GM23338 (cell line): ENCODE results near the gene SLC6A8. TPM values are rescaled to one million over a fixed set of nuclear protein-coding genes. Genes with fewer than 3 reads are reported as not detected.
A peak's percentile ranks its signal among the peaks of the same experiment; 100 is the strongest.
"Not testable (repeated sequence)": the region's sequence is repeated elsewhere in the genome, so short reads cannot be mapped to it uniquely, and the experiment has no call there.

Experiments used
- ATAC-seq: fragments of 200-7000 bp; cut with Tn5 transposase; 3 replicates; pipeline ENCODE4 v1.9.1; 2020
- DNase-seq: peaks from one replicate; pipeline ENCODE4 v3.0.0-alpha.2; 2015; ENCODE audit warnings: low spot score
- H2AFZ ChIP-seq: fragments of 200-600 bp; sonication (generic); 2 replicates; pipeline ENCODE4 v1.8.0; 2016; ENCODE audit warnings: antibody characterized with exemption, mild to moderate bottlenecking, moderate library complexity
- H3F3A ChIP-seq: fragments of 200-600 bp; sonication (generic); replicated peaks from 2 replicates; pipeline ENCODE4 v1.8.0; 2017; ENCODE audit warnings: antibody characterized with exemption, mixed run types, low read depth
- H3K27ac ChIP-seq: fragments of 200-600 bp; sonication (generic); 2 replicates; pipeline ENCODE4 v1.6.1; 2016; ENCODE audit warnings: low read depth
- H3K27me3 ChIP-seq: fragments of 200-600 bp; sonication (generic); 2 replicates; pipeline ENCODE4 v1.8.0; 2016; ENCODE audit warnings: mild to moderate bottlenecking, mixed run types, moderate library complexity; ENCODE audit not compliant: insufficient read depth
- H3K36me3 ChIP-seq: fragments of 200-600 bp; sonication (generic); 2 replicates; pipeline ENCODE4 v1.8.0; 2016; ENCODE audit warnings: mild to moderate bottlenecking; ENCODE audit not compliant: insufficient read depth
- H3K4me1 ChIP-seq: fragments of 200-600 bp; sonication (generic); 2 replicates; pipeline ENCODE4 v1.8.0; 2016; ENCODE audit warnings: mild to moderate bottlenecking, moderate library complexity; ENCODE audit not compliant: insufficient read depth
- H3K4me2 ChIP-seq: fragments of 200-600 bp; sonication (generic); 2 replicates; pipeline ENCODE4 v1.7.1; 2017; ENCODE audit warnings: mixed run types
- H3K4me3 ChIP-seq: fragments of 200-600 bp; sonication (generic); 2 replicates; pipeline ENCODE4 v1.6.1; 2016; ENCODE audit warnings: mixed run types
- H3K79me2 ChIP-seq: fragments of 200-600 bp; sonication (generic); replicated peaks from 2 replicates; pipeline ENCODE4 v1.8.0; 2017; ENCODE audit warnings: mild to moderate bottlenecking; ENCODE audit not compliant: insufficient read depth
- H3K9me2 ChIP-seq: fragments of 200-600 bp; sonication (generic); 2 replicates; pipeline ENCODE4 v1.8.0; 2017; ENCODE audit not compliant: insufficient read depth
- H4K20me1 ChIP-seq: fragments of 200-600 bp; sonication (generic); replicated peaks from 2 replicates; pipeline ENCODE4 v1.8.0; 2017; ENCODE audit warnings: mild to moderate bottlenecking; ENCODE audit not compliant: insufficient read depth
- H3K27ac Mint-ChIP-seq: 2 replicates; pipeline ENCODE4 v1.8.0; 2020; ENCODE audit warnings: inconsistent platforms, mild to moderate bottlenecking, moderate library complexity, mixed read lengths
- H3K27me3 Mint-ChIP-seq: 3 replicates; pipeline ENCODE4 v1.8.0; 2022; ENCODE audit warnings: low read depth, mild to moderate bottlenecking, moderate library complexity, mixed read lengths, inconsistent platforms; ENCODE audit not compliant: insufficient read depth, poor library complexity
- H3K36me3 Mint-ChIP-seq: 3 replicates; pipeline ENCODE4 v1.8.0; 2021; ENCODE audit warnings: low read depth, mild to moderate bottlenecking, inconsistent platforms, moderate library complexity, mixed read lengths
- H3K4me1 Mint-ChIP-seq: 3 replicates; pipeline ENCODE4 v1.8.0; 2020; ENCODE audit warnings: mild to moderate bottlenecking, inconsistent platforms, mixed read lengths
- H3K4me3 Mint-ChIP-seq: 3 replicates; pipeline ENCODE4 v1.8.0; 2021; ENCODE audit warnings: moderate library complexity, mild to moderate bottlenecking, inconsistent platforms, mixed read lengths
- H3K9me3 Mint-ChIP-seq: 3 replicates; pipeline ENCODE4 v1.8.0; 2020; ENCODE audit warnings: moderate library complexity, mild to moderate bottlenecking, inconsistent platforms, mixed read lengths
- CREB1 ChIP-seq: fragments of 250-450 bp; sonication (Bioruptor Pico); IDR thresholded peaks from 2 replicates; pipeline ENCODE4 v1.5.0; 2020; ENCODE audit warnings: low read depth, mild to moderate bottlenecking, moderate library complexity
- EZH2 ChIP-seq: fragments of 200-600 bp; sonication (generic); IDR thresholded peaks from one replicate; pipeline ENCODE4 v1.8.0; 2017; ENCODE audit warnings: antibody characterized with exemption, mild to moderate bottlenecking, low read depth; ENCODE audit not compliant: unreplicated experiment
- EZH2phosphoT487 ChIP-seq: fragments of 200-600 bp; sonication (generic); IDR thresholded peaks from one replicate; pipeline ENCODE4 v1.8.1; 2018; ENCODE audit warnings: antibody characterized with exemption; ENCODE audit not compliant: unreplicated experiment
- NANOG ChIP-seq: IDR thresholded peaks from 2 replicates; pipeline ENCODE4 v1.6.1; 2016; ENCODE audit warnings: antibody characterized with exemption, borderline replicate concordance
- polyA plus RNA-seq: library from polyadenylated mRNA; unstranded; fragments of >200 nt; fragmentation: Nextera tagmentation; extraction: Ambion mirVana; gene quantifications from 2 replicates; pipeline ENCODE4 v1.2.1, GENCODE V29; 2016
- total RNA-seq: library from RNA; depleted of rRNA; stranded (reverse); fragments of >200 nt; shearing (Covaris generic); gene quantifications from 2 replicates; pipeline ENCODE4 v1.2.3, GENCODE V29; 2014
- TF ChIP-seq, protein P1 (sequence below), 2 experiments: fragments of 200-600 bp in 1 of 2; sonication (generic) in 1 of 2; conservative IDR thresholded peaks; 2 replicates each; pipeline versions ENCODE4 v1.5.1 to v1.6.1; 2016 to 2017; ENCODE audit warnings: antibody characterized with exemption in 2 of 2, low read depth in 2 of 2, mild to moderate bottlenecking in 2 of 2, moderate library complexity in 1 of 2
- TF ChIP-seq, protein P2 (sequence below): IDR thresholded peaks from one replicate; pipeline ENCODE4 v1.6.1; 2018; ENCODE audit warnings: antibody characterized with exemption; ENCODE audit not compliant: unreplicated experiment
- TF ChIP-seq, protein P3 (sequence below): IDR thresholded peaks from 2 replicates; pipeline ENCODE4 v1.6.1; 2016; ENCODE audit warnings: antibody characterized with exemption

SLC6A8 gene
- total and polyA plus RNA-seq, 2 experiments from 2014 or later = 19.5 to 68.6 TPM

DNA sequence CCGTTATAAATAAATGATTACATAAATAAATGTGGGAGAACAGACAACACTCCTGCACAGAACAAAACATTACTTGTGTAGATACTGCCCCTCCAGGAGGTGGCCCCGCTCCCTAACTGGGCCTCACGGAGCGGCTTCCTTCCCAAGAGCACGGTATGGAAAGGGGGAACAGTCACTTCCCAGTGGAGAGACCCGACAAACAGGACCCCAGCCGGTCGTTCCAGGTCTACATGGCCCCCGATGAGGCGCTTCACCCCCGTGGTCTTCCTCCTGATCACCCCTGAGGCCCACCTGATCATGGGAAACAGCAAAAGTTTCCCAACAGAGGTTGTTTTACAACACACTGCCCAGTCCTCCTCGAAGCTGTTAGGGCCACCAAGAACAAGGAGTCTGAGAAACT is 6.6 kb upstream of the SLC6A8 start:
- peaks cover 13% of the 10 kb centered on the region; the same call in 2 of the 3 replicates for H3K36me3 Mint-ChIP-seq
- no peak for DNase-seq
- Histone ChIP-seq H3K4me2 (no peak overlapping the region), H3K4me1 (peaks cover 3% of the 10 kb centered on the region; the same call in 1 of the 2 replicates), H3F3A (no peaks in the 10 kb centered on the region), H3K4me3 (no peak overlapping the region), H3K27me3 (no peaks in the 10 kb centered on the region), H3K9me2 (no peaks in the 10 kb centered on the region), H2AFZ (no peak overlapping the region), H3K36me3 (no peaks in the 10 kb centered on the region), H3K27ac (no peak overlapping the region), H4K20me1 (no peaks in the 10 kb centered on the region), H3K79me2 (no peaks in the 10 kb centered on the region)
- H3K27me3 Mint-ChIP-seq = peaks cover 5% of the 10 kb centered on the region
- H3K9me3 Mint-ChIP-seq = peaks cover 17% of the 10 kb centered on the region
- ATAC-seq = no peak
- H3K4me3 Mint-ChIP-seq = no peak overlapping the region
- no peak for TF ChIP-seq EZH2
- TF ChIP-seq, protein P1, sequence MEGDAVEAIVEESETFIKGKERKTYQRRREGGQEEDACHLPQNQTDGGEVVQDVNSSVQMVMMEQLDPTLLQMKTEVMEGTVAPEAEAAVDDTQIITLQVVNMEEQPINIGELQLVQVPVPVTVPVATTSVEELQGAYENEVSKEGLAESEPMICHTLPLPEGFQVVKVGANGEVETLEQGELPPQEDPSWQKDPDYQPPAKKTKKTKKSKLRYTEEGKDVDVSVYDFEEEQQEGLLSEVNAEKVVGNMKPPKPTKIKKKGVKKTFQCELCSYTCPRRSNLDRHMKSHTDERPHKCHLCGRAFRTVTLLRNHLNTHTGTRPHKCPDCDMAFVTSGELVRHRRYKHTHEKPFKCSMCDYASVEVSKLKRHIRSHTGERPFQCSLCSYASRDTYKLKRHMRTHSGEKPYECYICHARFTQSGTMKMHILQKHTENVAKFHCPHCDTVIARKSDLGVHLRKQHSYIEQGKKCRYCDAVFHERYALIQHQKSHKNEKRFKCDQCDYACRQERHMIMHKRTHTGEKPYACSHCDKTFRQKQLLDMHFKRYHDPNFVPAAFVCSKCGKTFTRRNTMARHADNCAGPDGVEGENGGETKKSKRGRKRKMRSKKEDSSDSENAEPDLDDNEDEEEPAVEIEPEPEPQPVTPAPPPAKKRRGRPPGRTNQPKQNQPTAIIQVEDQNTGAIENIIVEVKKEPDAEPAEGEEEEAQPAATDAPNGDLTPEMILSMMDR (conservative IDR thresholded peaks at IDR 0.05; ENCODE audit: low read depth in 2 of 2) = peak; percentile 15 to 30; a peak in 2 of 4 replicates
- no peak for TF ChIP-seq CREB1 (CRISPR knock-in tag)
- no peak for TF ChIP-seq EZH2phosphoT487
- no peak for TF ChIP-seq NANOG
- TF ChIP-seq, protein P2, sequence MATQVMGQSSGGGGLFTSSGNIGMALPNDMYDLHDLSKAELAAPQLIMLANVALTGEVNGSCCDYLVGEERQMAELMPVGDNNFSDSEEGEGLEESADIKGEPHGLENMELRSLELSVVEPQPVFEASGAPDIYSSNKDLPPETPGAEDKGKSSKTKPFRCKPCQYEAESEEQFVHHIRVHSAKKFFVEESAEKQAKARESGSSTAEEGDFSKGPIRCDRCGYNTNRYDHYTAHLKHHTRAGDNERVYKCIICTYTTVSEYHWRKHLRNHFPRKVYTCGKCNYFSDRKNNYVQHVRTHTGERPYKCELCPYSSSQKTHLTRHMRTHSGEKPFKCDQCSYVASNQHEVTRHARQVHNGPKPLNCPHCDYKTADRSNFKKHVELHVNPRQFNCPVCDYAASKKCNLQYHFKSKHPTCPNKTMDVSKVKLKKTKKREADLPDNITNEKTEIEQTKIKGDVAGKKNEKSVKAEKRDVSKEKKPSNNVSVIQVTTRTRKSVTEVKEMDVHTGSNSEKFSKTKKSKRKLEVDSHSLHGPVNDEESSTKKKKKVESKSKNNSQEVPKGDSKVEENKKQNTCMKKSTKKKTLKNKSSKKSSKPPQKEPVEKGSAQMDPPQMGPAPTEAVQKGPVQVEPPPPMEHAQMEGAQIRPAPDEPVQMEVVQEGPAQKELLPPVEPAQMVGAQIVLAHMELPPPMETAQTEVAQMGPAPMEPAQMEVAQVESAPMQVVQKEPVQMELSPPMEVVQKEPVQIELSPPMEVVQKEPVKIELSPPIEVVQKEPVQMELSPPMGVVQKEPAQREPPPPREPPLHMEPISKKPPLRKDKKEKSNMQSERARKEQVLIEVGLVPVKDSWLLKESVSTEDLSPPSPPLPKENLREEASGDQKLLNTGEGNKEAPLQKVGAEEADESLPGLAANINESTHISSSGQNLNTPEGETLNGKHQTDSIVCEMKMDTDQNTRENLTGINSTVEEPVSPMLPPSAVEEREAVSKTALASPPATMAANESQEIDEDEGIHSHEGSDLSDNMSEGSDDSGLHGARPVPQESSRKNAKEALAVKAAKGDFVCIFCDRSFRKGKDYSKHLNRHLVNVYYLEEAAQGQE = no peak
- TF ChIP-seq, protein P3, sequence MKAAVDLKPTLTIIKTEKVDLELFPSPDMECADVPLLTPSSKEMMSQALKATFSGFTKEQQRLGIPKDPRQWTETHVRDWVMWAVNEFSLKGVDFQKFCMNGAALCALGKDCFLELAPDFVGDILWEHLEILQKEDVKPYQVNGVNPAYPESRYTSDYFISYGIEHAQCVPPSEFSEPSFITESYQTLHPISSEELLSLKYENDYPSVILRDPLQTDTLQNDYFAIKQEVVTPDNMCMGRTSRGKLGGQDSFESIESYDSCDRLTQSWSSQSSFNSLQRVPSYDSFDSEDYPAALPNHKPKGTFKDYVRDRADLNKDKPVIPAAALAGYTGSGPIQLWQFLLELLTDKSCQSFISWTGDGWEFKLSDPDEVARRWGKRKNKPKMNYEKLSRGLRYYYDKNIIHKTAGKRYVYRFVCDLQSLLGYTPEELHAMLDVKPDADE = no peak
- no peak overlapping the region for H3K27ac Mint-ChIP-seq
- H3K4me1 Mint-ChIP-seq = peaks cover 10% of the 10 kb centered on the region

DNA sequence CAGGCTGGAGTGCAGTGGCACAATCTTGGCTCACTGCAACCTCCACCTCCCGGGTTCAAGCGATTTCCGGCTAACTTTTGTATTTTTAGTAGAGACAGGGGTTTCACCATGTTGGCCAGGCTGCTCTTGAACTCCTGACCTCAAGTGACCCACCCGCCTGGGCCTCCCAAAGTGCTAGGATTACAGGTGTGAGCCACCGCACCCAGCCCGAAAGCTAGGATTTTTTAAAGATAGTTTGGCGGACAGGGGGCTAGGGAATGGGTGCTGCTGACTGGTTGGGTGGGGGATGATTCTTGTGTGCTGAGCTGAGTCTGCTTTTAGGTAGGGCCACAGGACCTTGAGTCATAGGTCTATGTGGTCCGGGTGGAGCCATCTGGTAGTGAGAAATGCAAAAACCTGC is 4.2 kb upstream of the SLC6A8 start:
- peaks cover 16% of the 10 kb centered on the region for H3K4me1 Mint-ChIP-seq
- not testable (repeated sequence) for H3K4me3 ChIP-seq, H3K27ac Mint-ChIP-seq

More for the DNA sequence above, 4.2 kb upstream of the SLC6A8 start:
- H4K20me1 ChIP-seq, H3F3A ChIP-seq, H3K27me3 Mint-ChIP-seq, H2AFZ ChIP-seq, H3K4me3 Mint-ChIP-seq, H3K27me3 ChIP-seq, H3K79me2 ChIP-seq, H3K4me1 ChIP-seq, DNase-seq, H3K9me2 ChIP-seq, H3K4me2 ChIP-seq, ATAC-seq, H3K36me3 ChIP-seq, H3K27ac ChIP-seq: not testable (repeated sequence)
- H3K36me3 Mint-ChIP-seq = peaks cover 13% of the 10 kb centered on the region; the same call in 2 of the 3 replicates
- peaks cover 17% of the 10 kb centered on the region for H3K9me3 Mint-ChIP-seq
